HG03103 (cell line): ENCODE data around the gene METTL25B.

Experiments
- ATAC-seq: cut with Tn5 transposase; IDR thresholded peaks from one replicate; pipeline ENCODE4 v1.9.1; 2021; ENCODE audit warnings: low read depth; ENCODE audit not compliant: unreplicated experiment

Gene METTL25B

GRCh38 chr1:156700736-156701531 lies 27.3 kb upstream of the METTL25B start:
- no peak for ATAC-seq

- ATAC-seq: no peak
These were observed 24.9 kb upstream of the METTL25B start for GRCh38 chr1:156703336-156703735.

- no peak for ATAC-seq
These were observed 24.5 kb upstream of the METTL25B start for GRCh38 chr1:156703741-156704140.

- no peak for ATAC-seq
These were observed 24.0 kb upstream of the METTL25B start for GRCh38 chr1:156704166-156704711.

GRCh38 chr1:156704930-156705320 lies 23.3 kb upstream of the METTL25B start:
- no peak for ATAC-seq

- ATAC-seq: no peak
These were observed 22.9 kb upstream of the METTL25B start, which contains the start of gene CRABP2 for GRCh38 chr1:156705321-156705917. TSS of gene CRABP2 (minus strand) at chr1:156705583. CDS start at chr1:156705446, 137 bp downstream.

- no peak for ATAC-seq
These were observed 22.2 kb upstream of the METTL25B start for GRCh38 chr1:156705918-156706656.

GRCh38 chr1:156706657-156707416 lies 21.4 kb upstream of the METTL25B start:
- ATAC-seq: no peak

GRCh38 chr1:156707417-156708217 lies 20.7 kb upstream of the METTL25B start:
- ATAC-seq: no peak

- no peak for ATAC-seq
These were observed 20.0 kb upstream of the METTL25B start for GRCh38 chr1:156708218-156708661.

- no peak for ATAC-seq
These were observed 19.2 kb upstream of the METTL25B start for GRCh38 chr1:156709031-156709430.

GRCh38 chr1:156709757-156710489 lies 18.3 kb upstream of the METTL25B start:
- no peak for ATAC-seq

- ATAC-seq: no peak
These were observed 17.1 kb upstream of the METTL25B start for GRCh38 chr1:156711011-156711817.

GRCh38 chr1:156712626-156713025 lies 15.6 kb upstream of the METTL25B start:
- ATAC-seq: no peak

- ATAC-seq: no peak
These were observed 13.4 kb upstream of the METTL25B start for GRCh38 chr1:156714830-156715229.

GRCh38 chr1:156717351-156717750 lies 10.9 kb upstream of the METTL25B start:
- no peak for ATAC-seq

GRCh38 chr1:156721131-156721530 lies 7.1 kb upstream of the METTL25B start:
- ATAC-seq: no peak

- no peak for ATAC-seq
These were observed 6.7 kb upstream of the METTL25B start for GRCh38 chr1:156721535-156721934.
